UCSD-AML1 (cell line): Measurements from ENCODE around the gene NTM.

ENCODE experiments used
- DNase-seq: peaks from one replicate; lab custom pipeline; 2025; ENCODE audit not compliant: unreplicated experiment; lab: John Stamatoyannopoulos, UW

NTM gene

GRCh38 chr11:131372234-131372962 lies 2.0 kb downstream of the NTM start:
- no peak for DNase-seq

GRCh38 chr11:131373095-131373725 lies 2.8 kb downstream of the NTM start:
- DNase-seq, result no peak

DNA sequence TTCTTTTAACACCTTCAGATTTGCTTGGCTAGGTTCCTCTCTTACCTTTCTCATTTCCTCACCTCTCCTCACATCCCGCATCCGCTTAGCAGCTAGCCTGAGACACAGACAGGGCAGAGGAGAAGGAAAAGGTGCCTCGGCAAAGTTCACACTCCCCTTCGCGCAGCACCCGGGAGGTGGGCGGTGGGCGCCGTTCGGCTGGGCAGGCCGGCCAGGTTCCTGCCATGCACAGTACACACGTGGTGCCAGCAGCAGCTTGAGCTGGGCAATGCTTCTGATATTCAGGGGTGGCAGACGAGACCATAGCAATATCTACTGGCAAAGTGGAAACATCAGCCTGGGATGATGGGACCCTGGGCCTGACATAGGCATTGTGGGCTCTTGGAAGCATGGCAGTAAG lies 3.3 kb downstream of the NTM start:
- DNase-seq, result no peak

DNA sequence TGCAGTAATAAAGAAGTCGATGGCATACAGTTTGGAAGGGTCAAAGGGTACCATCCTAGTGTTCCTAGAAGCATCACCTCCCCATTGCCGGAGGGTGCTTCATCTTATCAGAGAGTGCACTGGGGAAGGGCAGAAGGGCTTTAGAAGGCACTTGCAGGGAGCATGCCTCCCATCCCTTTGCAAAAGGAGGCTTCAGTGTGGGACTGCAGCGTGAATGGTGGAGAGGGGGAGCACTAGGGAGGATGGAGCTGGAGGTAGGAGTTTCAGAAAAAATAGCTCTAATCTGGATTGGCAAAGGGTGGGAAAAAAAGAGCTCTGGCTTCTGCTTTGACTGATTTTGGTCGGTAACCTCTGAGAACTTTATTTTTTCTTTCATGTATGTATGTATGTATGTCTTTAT lies 5.0 kb downstream of the NTM start:
- DNase-seq, result no peak

DNA sequence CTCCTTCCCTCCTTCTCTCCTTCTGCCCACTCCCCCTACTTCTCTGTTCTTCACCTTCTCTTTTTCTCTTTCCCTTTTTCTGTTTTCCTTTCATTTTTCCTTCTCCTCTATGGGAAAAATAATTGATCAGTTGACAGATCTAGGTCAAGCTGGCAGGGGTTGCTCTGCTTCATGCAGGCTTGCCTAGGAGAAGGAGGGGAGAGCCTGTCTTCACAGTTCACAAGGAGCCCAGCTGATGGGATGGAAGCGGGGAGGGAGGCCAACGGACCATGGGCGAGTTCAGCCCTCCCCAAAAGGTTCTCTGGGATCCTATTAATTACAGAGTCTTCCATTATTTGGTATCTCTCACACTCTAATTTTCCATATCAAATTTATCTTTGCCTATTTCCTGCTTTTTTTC lies 5.5 kb downstream of the NTM start:
- DNase-seq, result no peak

- DNase-seq, result no peak
Observed at GRCh38 chr11:131378931-131379330, 8.5 kb downstream of the NTM start.

DNA sequence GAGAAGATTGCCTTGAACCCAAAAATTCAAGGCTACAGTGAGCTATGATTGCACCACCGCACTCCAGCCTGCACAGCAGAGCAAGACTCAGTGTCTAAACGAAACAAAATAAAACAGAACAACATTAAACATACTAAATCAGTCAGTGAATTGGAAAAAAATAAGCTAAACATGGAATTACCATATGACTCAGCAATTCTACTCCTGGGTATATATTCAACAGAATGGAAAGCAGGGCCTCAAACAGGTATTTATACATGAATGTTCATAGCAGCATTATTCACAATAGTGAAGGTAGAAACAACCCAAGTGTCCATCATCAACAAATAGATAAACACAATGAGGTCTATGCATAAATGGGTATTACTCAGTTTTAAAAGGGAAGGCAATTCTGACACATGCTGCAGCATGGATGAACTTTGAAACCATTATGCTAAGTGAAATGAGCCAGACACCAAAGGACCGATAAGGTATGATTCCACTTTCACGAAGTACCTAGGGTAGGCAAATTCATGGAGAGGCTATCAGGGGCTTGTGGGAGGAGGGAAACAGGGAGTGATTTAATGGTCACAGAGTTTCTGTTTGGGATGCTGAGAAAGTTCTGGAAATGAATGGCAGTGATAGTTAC lies 15.5 kb downstream of the NTM start:
- no peak for DNase-seq

- DNase-seq, result no peak
Observed at GRCh38 chr11:131386408-131386807, 16.0 kb downstream of the NTM start.

- no peak for DNase-seq
Observed at GRCh38 chr11:131388030-131388429, 17.6 kb downstream of the NTM start.

- DNase-seq, result no peak
Observed at GRCh38 chr11:131389582-131389981, 19.2 kb downstream of the NTM start.

DNA sequence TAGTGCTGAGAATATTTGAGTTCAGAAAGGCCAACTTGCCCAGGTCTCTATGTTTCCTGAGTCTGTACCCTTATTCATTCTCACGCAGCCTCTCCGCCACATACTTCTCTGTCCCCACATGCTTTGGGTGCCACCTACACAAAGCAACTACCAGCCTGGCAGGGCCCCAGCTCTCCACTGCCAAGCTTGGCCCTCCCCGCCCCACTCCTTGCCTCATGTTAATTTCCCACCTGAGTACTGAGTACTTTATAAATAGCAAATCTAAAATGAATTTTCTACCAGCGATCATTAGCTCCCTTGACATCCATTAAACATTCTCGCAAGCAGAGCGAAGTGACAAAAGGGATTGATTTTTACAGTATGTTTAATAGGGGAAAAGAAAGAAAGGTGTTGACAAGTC lies 20.8 kb downstream of the NTM start:
- DNase-seq, result no peak

DNA sequence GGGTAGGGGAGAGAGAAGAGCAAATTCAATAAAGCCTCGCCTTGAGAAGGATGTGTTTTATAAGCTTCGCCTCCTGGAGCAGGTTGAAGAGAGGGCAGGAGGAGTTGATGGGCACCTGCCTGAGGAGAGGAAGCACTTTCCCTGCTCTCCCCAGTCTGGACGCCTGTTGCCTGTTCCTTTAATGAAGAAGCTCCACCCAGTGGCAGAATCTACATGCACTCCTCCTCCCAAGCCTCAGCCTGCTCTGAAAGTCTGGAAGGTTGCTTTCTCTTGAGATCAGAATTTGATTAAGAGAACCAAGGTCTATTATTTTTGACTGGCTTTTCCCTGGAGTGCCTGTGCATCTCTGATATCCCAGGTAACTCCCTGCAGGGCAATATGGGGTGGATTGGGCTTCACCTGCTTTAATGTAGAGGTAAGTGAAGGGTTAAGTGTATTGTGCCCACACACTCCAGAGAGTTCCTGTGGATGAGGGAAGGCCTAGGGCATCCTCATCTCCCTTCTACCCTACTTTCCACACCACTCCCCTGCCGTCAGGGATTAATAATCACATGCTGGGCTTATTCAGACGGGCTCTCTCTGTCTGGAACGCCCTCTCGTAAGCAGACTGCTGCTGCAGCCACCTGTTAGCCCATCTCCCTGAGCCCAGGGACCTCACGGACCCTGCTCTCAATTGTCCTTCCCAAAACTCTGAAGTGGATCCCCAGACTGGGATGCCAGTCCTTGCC lies 22.3 kb downstream of the NTM start:
- DNase-seq, result no peak

GRCh38 chr11:131393691-131394090 lies 23.3 kb downstream of the NTM start:
- no peak for DNase-seq

GRCh38 chr11:131397675-131398074 lies 27.3 kb downstream of the NTM start:
- DNase-seq, result no peak

- DNase-seq, result no peak
Observed at GRCh38 chr11:131402040-131402439, 31.6 kb downstream of the NTM start.

DNA sequence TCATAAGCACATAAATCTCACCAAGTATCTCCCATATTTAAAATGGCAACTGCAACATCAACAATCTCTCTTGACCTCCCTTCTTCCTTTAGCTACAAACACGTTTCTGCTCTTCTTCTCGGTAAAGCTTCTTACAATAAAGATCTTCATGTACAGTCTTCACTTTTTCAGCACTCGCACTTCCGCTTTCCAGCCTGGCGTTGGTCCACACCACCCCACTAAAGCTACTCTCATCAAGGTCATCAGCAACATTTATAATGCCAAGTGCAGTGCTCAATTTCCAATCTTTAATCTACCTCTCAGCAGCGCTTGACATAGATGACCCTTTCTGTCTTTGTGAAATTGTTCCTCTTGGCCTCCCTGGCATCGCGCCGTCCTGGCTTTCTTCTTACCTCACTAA lies 33.6 kb downstream of the NTM start:
- no peak for DNase-seq

DNA sequence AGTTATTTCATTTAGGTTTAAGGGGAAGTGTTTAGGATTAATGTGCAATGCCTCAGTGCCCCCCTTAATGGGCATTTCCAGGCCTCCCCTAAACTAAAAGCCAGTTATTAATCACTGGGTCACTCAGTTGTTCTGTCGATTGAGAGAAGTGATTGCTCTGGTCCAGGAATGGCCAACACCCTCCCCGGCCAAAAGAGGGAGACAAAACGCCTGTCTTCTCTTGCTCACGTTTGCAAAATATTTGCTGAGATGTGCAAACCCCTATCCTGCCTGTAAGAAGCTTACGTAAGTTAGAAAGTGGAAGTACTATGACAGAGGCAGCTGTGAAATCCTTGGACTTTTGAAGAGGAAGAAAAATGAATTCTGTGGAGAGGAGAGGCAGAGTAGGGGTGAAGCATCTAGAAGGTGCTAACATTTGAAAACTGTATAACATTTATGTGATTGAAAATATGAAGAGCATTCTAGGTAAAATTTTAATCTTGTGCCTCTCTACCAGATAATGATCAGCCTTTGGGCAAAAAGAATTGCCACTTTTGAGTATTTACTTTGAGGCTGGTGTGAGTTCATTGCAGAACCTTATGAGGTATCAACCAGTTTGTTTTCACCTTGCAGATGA lies 37.7 kb downstream of the NTM start:
- peak; percentile 13 for DNase-seq

DNA sequence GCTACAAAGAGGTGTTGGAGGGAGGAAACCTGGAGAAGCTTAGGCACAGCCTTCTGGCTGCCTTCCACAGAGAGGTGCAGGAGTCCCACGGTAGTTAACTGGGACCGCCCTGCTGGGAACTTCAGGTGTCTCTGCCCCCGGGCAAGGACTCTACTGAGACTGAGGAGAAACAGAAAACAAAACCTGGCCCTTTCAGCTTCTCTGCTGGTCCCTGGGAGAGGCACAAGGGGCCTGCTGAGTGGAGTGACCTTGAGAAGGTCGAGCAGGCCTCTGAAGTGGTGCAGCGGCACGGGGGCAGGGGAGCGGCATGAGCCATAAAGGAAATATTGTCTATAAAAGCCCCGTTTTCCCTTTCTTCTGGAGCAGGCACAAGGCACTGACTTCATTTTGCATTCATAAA lies 38.9 kb downstream of the NTM start:
- no peak for DNase-seq

DNA sequence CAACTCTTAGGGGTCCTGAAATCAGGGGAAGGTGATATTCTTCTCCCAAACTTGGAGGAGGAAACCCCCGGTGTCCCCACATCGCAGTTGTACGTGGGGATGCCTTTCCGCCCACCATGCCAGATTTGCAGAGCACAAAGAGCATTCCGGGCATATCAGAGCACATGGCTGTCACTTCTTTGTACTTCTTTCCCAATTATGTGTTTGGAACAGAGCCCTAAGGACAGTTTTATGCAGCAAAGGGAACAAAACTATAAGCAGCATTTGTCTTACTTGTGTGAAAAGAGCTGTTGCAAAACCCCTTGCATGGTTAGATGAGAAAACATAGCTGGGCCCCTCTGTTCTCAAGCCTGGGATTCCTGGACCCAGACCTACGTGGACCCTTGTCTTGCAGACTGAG lies 41.2 kb downstream of the NTM start:
- DNase-seq, result no peak

GRCh38 chr11:131412061-131412460 lies 41.6 kb downstream of the NTM start:
- DNase-seq, result no peak

- DNase-seq, result no peak
Observed at GRCh38 chr11:131413217-131413616, 42.8 kb downstream of the NTM start.
